Measurements from ENCODE around the gene RNF41.
"Not testable (repeated sequence)": the region's sequence is repeated elsewhere in the genome, so short reads cannot be mapped to it uniquely, and the experiment has no call there.

The RNF41 gene

GRCh38 chr12:56165369-56165768, 56.4 kb downstream of the RNF41 start:
- no peak for DNase-seq (ENCODE audit: low spot score)

DNA sequence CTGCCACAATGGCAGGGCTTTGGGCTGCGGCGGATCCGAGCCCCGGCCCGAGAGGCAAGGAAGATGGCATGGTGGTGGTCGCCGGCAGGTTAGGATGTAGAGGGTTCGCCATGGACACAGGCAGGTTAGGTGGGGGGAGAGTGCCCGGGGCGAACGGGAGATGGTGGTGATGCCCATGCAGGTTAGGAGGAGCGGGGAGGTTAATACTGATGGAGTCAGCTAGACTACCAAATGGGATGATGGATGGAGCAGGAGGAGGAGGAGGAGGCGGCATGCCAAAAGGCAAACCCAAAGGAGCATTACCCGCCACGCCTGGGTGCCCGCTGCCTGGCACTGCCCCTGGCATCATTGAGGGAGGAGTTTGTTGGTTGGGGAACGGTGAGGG, 57.4 kb downstream of the RNF41 start:
- DNase-seq (ENCODE audit: low spot score), result no peak

GRCh38 chr12:56163533-56164344, 58.0 kb downstream of the RNF41 start:
- DNase-seq (ENCODE audit: low spot score), result no peak

GRCh38 chr12:56162468-56163290, 59.0 kb downstream of the RNF41 start:
- DNase-seq (ENCODE audit: low spot score), result no peak

GRCh38 chr12:56161690-56162351, 59.9 kb downstream of the RNF41 start:
- no peak for DNase-seq (ENCODE audit: low spot score)

DNA sequence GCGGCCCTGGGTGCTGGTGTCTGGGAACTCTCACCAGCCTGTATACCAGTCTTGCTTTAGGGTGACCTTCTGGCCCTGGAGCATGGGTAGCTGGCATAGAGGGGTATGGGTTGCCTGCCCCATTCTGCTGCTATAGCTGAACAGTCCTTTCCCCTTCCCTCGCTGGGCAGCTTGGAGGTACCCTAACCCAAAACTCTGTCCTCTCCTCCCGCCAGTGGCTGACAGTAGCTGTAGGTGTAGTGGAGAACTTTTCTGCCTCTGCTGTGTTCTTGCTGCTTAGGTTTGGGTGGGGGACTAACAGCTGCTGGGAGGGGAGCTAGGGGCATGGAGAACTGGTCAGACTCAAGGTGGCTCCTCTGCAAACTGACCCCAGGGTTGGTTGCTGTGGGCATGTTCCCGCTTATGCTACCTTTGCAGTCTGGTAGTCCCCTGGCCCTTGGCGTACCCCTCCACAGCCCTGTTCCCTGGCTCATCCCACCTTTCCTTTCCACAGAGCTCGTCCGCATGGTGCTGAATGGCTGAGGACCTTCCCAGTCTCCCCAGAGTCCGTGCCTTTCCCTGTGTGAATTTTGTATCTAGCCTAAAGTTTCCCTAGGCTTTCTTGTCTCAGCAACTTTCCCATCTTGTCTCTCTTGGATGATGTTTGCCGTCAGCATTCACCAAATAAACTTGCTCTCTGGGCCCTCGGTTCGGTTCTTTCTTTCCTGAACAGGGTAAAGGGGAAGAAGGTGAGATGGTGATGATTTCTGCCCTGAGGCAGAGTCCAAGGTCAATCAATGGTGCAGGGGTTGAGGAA, 60.6 kb downstream of the RNF41 start:
- no peak for DNase-seq (ENCODE audit: low spot score)

- no peak for DNase-seq (ENCODE audit: low spot score)
Measured at GRCh38 chr12:56160193-56160763, 61.4 kb downstream of the RNF41 start.

- no peak for DNase-seq (ENCODE audit: low spot score)
Measured at GRCh38 chr12:56159482-56160192, 62.1 kb downstream of the RNF41 start.

DNA sequence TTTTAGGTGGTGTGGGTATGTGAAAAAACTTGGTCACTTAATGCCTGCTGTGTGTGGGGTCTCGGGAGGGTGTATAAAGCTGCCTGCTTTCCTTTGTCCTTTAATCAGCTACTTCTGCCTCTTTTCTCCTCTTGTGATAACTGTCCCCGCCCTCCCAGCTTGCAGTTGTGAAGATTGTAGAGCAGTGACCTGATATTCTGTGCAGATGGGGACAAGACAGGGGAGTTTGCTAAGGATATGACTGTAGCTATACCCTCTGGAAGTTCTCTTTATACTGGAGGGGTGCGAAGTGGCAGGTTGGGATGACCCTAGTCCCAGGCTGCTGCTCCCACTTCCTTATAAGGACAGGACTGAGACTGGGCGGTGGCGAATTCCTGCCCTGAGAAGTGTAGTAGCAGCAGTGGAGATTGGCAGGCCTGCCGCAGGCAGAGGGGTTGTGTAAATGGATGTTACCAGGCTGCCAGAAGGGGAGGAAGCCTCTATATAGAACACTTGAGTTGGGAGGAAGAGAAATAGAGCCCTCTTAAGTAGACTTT, 62.7 kb downstream of the RNF41 start:
- peak; percentile 38 for DNase-seq (ENCODE audit: low spot score)

GRCh38 chr12:56158029-56158925, 63.4 kb downstream of the RNF41 start, which contains the start of gene MYL6:
TSS of gene MYL6 (plus strand) at chr12:56158359. CDS start at chr12:56158402, 43 bp downstream.
- DNase-seq (ENCODE audit: low spot score), result peak; percentile 98

GRCh38 chr12:56157201-56158028, 64.3 kb downstream of the RNF41 start:
- peak; percentile 62 for DNase-seq (ENCODE audit: low spot score)

DNA sequence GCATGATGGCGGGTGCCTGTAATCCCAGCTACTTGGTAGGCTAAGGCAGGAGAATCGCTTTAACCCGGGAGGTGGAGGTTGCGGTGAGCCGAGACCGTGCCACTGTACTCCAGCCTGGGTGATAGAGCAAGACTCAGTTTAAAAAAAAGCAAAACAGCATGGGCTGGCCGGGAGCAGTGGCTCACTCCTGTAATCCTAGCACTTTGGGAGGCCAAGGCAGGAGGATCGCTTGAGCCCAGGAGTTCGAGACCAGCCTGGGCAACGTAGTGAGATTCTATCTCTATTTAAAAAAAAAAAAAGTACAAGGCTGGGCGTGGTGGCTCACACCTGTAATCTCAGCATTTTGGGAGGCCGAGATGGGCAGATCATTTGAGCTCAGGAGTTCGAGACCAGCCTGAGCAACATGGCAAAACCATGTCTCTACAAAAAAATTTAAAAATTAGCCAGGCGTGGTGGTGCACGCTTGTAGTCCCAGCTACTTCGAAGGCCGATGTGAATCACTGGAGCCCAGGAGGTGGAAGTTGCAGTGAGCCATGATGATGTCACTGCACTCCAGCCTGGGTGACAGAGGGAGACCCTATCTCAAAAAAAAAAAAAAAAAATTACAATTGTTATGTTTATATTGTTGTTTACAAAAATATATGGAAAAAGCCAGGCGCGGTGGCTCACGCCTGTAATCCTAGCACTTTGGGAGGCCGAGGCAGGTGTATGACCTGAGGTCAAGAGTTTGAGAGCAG, 65.1 kb downstream of the RNF41 start:
- DNase-seq (ENCODE audit: low spot score), result not testable (repeated sequence)

DNA sequence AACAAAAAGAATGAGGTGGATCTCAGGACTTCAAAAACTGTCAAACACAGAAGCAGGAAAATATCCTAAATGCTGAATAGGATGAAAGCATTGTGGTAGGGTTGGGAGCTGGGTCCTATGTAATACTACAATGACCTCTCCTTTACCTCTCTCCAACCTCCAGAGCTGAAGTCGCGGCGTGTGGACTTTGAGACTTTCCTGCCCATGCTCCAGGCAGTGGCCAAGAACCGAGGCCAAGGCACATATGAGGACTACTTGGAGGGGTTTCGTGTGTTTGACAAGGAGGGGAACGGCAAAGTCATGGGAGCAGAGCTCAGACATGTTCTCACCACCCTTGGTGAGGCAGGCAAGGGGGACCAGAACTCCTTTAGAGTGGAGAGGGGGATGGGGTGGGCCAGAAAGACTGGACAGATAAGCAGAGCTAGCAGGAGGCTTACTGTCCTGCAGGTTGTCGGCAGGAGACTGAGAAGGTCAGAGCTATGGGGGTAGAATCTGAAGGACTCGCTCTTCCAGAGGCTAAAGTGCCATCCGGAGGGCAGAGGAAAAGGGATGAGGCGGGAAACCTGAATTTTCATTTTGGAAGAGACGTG, 66.4 kb downstream of the RNF41 start:
- no peak for DNase-seq (ENCODE audit: low spot score)

- DNase-seq (ENCODE audit: low spot score), result no peak
Measured at GRCh38 chr12:56154818-56155217, 66.9 kb downstream of the RNF41 start.

DNA sequence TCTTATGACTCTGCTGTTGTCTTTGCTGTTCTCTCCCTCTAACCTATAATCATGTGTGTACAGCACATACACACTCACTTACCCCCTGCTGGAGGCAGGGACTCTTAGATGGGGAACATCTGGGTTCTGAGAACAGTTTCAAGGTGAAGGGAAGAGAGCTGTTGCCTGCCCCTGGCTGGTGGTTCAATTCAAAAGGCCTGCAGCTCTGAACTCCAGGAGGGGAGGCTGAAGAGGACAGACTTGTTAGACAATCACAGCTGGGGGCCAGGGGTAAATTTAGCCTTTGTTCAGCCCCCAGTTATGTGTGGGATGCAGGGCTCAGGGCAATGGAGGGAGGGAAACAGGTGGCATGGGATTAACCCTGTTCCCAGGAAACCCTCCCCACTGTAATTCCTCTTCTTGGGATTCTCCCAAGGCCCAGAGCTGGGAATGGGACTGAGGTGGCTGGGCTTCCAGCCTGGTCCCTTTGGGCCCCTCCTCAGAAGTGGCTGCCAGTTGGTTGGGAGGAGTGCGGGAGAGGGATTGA, 67.4 kb downstream of the RNF41 start:
- no peak for DNase-seq (ENCODE audit: low spot score)

DNA sequence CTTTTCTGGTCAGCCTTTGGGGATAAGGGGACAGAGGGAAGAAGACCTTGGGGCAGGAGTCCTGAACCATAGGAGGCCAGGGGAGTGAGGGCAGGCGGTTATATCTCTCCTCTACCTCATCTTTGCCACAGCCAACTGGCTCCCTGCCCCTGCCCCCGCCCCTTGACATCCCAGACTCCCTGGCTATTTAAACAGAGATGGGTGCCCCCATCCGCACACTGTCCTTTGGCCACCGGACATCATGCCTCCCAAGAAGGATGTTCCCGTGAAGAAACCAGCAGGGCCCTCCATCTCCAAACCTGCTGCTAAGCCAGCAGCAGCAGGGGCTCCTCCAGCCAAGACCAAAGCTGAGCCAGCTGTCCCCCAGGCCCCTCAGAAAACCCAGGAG, 68.0 kb downstream of the RNF41 start:
- no peak for DNase-seq (ENCODE audit: low spot score)
